Upper lobe of left lung (tissue), 6 donors: ENCODE results near the gene NBL1. TPM values are rescaled to one million over a fixed set of nuclear protein-coding genes. Genes with fewer than 3 reads are reported as not detected.
"Not testable (repeated sequence)": the region's sequence is repeated elsewhere in the genome, so short reads cannot be mapped to it uniquely, and the experiment has no call there.

Experiments
- ATAC-seq, 2 donors: fragments of 200-7000 bp; cut with Tn5 transposase; one replicate each; pipeline ENCODE4 v1.9.1; 2022; ENCODE audit warnings: mild to moderate bottlenecking in 2 of 2, moderate library complexity in 2 of 2; ENCODE audit not compliant: low FRiP score in 2 of 2
- DNase-seq, 2 donors: peaks; one replicate each; pipeline ENCODE4 v3.0.0-alpha.2; 2019 to 2020
- H3K27ac ChIP-seq, 4 donors: fragments of 200-600 bp; sonication (generic); one replicate each; pipeline ENCODE4 v1.5.1; 2016 to 2019
- H3K27me3 ChIP-seq, 4 donors: fragments of 200-600 bp; sonication (generic); one replicate each; pipeline ENCODE4 v1.5.1; 2017 to 2019
- H3K36me3 ChIP-seq, 4 donors: fragments of 200-600 bp; sonication (generic); one replicate each; pipeline ENCODE4 v1.5.1; 2016 to 2019
- H3K4me1 ChIP-seq, 4 donors: fragments of 200-600 bp; sonication (generic); one replicate each; pipeline ENCODE4 v1.5.1; 2018 to 2019
- H3K4me3 ChIP-seq, 4 donors: fragments of 200-600 bp; sonication (generic); one replicate each; pipeline ENCODE4 v1.5.1; 2017 to 2019; ENCODE audit warnings: mild to moderate bottlenecking in 2 of 4, moderate library complexity in 1 of 4
- H3K9me3 ChIP-seq, 4 donors: fragments of 200-600 bp; sonication (generic); one replicate each; pipeline ENCODE4 v1.5.1; 2018 to 2019
- EP300 ChIP-seq, 4 donors: sonication (generic); formaldehyde crosslinking; IDR thresholded peaks; one replicate each; pipeline ENCODE4 v1.5.1; 2017; ENCODE audit warnings: antibody characterized with exemption in 4 of 4, control low read depth in 2 of 4
- POLR2A ChIP-seq, 4 donors: fragments of 450-650 bp; IDR thresholded peaks; one replicate each; pipeline ENCODE4 v1.5.1; 2016 to 2017; ENCODE audit warnings: antibody characterized with exemption in 4 of 4, mild to moderate bottlenecking in 2 of 4
- POLR2AphosphoS5 ChIP-seq, 2 donors: sonication (generic); formaldehyde crosslinking; IDR thresholded peaks; one replicate each; pipeline ENCODE4 v1.5.1; 2017; ENCODE audit warnings: antibody characterized with exemption in 2 of 2
- WGBS, 2 donors: methylation state at CpG; one replicate each; pipeline ENCODE4 v1.1.5; 2017 to 2018; 5-methylcytosine and 5-hydroxymethylcytosine counted together
- total RNA-seq, 6 donors: library from RNA; depleted of rRNA in 4 of 6; stranded (reverse); fragments of >200 nt in 4 of 6; gene quantifications; one replicate each; pipeline versions ENCODE4 v1.1.0 to v1.2.1, GENCODE V29; 2016 to 2021
- TF ChIP-seq, protein P1 (sequence below), 6 experiments: fragments of 450-650 bp in 4 of 6; fragments of 200-600 bp in 2 of 6; sonication (generic) in 2 of 6; IDR thresholded peaks; one replicate each; pipeline ENCODE4 v1.5.1; 2016 to 2019; ENCODE audit warnings: antibody characterized with exemption in 6 of 6
- donor health status: DM: no; HTN: no; CAD: no; lungs with moderate emphysema.
- donor health status: DM: no; HTN: yes; CAD: no; lungs with severe emphysema.

The NBL1 gene
- total RNA-seq, 6 donors from 2014 or later = 40.9 to 190 (median 105) TPM

DNA sequence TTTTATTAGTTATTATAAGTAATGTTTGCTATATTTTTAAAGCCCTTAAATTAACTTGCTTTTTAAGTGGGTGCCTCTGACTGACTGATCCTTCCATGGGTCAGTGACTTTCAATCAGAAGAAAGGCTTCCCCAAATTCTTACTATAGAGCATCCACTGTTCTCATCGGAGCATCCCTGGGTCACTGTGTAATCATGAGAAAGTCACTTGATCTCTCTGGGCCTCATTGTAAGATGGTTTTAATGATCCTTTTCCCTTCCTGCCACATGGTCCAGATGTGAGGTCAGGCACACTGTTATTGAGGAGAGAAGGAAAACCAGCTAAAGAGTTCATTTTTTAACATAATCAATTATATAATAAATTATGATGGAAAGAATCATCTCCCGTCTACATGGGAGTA lies 11.0 kb upstream of the NBL1 start:
- H3K4me3 ChIP-seq = no peak overlapping the region
- H3K9me3 ChIP-seq = no peaks in the 10 kb centered on the region
- 96 to 97% methylated on average over 2 of the region's 2 CpGs for WGBS, 2 donors
- DNase-seq (no peak), ATAC-seq (no peak)
- H3K27ac ChIP-seq = no peak overlapping the region
- no peaks in the 10 kb centered on the region for H3K4me1 ChIP-seq
- H3K27me3 ChIP-seq = no peaks in the 10 kb centered on the region
- TF ChIP-seq POLR2AphosphoS5 (IDR thresholded peaks at IDR 0.05) (no peak), EP300 (IDR thresholded peaks at IDR 0.05) (no peak), POLR2A (IDR thresholded peaks at IDR 0.05) (no peak)
- H3K36me3 ChIP-seq = peaks cover 0 to 5% (median under 1%) of the 10 kb centered on the region in 4 donors

DNA sequence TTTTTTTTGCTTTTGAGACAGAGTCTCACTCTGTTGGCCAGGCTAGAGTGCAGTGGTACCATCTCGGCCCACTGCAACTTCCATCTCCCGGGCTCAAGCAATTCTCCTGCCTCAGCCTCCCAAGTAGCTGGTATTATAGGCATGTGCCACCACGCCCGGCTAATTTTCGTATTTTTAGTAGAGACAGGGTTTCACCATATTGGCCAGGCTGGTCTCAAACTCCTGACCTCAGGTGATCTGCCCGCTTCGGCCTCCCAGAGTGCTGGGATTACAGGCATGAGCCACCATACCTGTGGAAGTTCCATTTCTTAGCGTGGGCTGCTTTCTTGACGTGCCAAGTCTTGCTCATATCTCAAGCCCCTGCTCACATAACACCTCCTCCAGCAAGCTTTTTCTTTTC lies 9.0 kb upstream of the NBL1 start:
- H3K36me3 ChIP-seq, ATAC-seq, H3K9me3 ChIP-seq, H3K27ac ChIP-seq, H3K4me1 ChIP-seq, H3K27me3 ChIP-seq, H3K4me3 ChIP-seq, DNase-seq: not testable (repeated sequence)
- WGBS, 2 donors = 94 to 95% methylated on average over 9 of the region's 9 CpGs

DNA sequence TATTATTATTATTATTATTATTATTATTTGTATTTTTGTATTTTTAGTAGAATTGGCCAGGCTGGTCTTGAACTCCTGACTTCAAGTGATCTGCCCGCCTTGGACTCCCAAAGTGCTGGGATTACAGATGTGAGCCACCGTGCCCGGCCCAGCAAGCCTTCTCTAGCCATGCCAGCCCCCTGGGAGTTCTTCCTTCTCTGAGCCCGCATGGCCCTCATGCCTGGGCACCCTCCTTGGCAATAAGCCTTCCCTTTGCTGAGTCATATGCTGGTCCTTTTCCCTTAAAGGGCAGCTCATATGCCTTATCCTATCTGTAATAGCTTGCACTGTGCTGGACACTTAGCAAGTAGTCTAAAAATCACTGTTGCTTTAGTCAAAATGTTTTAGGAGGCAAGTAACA lies 8.5 kb upstream of the NBL1 start:
- WGBS, 2 donors = 83 to 87% methylated on average over 4 of the region's 4 CpGs
- TF ChIP-seq, protein P1, sequence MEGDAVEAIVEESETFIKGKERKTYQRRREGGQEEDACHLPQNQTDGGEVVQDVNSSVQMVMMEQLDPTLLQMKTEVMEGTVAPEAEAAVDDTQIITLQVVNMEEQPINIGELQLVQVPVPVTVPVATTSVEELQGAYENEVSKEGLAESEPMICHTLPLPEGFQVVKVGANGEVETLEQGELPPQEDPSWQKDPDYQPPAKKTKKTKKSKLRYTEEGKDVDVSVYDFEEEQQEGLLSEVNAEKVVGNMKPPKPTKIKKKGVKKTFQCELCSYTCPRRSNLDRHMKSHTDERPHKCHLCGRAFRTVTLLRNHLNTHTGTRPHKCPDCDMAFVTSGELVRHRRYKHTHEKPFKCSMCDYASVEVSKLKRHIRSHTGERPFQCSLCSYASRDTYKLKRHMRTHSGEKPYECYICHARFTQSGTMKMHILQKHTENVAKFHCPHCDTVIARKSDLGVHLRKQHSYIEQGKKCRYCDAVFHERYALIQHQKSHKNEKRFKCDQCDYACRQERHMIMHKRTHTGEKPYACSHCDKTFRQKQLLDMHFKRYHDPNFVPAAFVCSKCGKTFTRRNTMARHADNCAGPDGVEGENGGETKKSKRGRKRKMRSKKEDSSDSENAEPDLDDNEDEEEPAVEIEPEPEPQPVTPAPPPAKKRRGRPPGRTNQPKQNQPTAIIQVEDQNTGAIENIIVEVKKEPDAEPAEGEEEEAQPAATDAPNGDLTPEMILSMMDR (IDR thresholded peaks at IDR 0.05) = no peak
- TF ChIP-seq EP300 (IDR thresholded peaks at IDR 0.05) (no peak), POLR2AphosphoS5 (IDR thresholded peaks at IDR 0.05) (no peak), POLR2A (IDR thresholded peaks at IDR 0.05) (no peak)
- no peaks in the 10 kb centered on the region for H3K9me3 ChIP-seq
- ATAC-seq = no peak
- H3K27ac ChIP-seq = no peak overlapping the region
- no peak overlapping the region for H3K4me3 ChIP-seq
- no peaks in the 10 kb centered on the region for H3K27me3 ChIP-seq
- peaks cover 0 to 9% (median 2%) of the 10 kb centered on the region in 4 donors for H3K4me1 ChIP-seq
- DNase-seq = no peak
- H3K36me3 ChIP-seq = no peaks in the 10 kb centered on the region

DNA sequence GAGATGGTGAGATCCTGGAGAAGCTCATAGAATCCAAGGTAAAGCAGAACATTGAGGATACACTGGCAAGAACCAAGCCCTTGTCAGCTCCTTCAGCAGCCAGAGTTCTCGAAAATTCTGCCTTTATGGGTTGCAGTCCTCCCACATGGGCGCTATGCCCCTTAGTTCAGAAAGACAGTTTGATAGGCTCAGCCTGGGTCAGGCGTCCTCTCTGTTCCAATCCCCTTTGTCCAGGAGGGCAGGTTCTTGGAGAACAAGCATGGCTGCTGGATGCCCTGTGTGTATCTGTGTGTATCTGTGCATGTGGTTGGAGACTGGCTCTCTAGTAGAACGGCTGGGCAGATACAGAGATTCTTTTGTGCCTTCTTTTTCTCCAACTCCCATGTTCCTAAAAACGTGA lies 8.0 kb upstream of the NBL1 start:
- TF ChIP-seq EP300 (IDR thresholded peaks at IDR 0.05) = no peak
- TF ChIP-seq POLR2A (IDR thresholded peaks at IDR 0.05) = no peak
- TF ChIP-seq POLR2AphosphoS5 (IDR thresholded peaks at IDR 0.05) = no peak
- TF ChIP-seq, protein P1 (IDR thresholded peaks at IDR 0.05) = no peak
- Histone ChIP-seq H3K4me3 (no peak overlapping the region), H3K27me3 (no peaks in the 10 kb centered on the region), H3K4me1 (peaks cover 0 to 9% (median 4%) of the 10 kb centered on the region in 4 donors), H3K9me3 (no peaks in the 10 kb centered on the region), H3K27ac (no peak overlapping the region), H3K36me3 (no peaks in the 10 kb centered on the region)
- 82 to 86% methylated on average over 3 to 5 of the region's 5 CpGs for WGBS, 2 donors
- ATAC-seq (no peak), DNase-seq (no peak)

DNA sequence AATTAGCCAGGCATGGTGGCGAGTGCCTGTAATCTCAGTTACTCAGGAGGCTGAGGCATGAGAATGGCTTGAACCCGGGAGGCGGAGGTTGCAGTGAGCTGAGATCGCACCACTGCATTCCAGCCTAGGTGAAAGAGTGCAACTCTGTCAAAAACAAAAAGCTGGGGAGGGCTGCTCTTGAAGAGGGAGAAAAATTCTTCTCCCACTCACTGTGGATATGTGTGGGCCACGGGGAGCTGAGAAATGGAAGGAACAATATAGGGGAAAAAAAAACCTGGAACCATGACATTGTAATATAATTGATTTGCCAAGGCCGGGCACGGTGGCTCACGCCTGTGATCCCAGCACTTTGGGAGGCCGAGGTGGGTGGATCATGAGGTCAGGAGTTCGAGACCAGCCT lies 7.4 kb upstream of the NBL1 start:
- not testable (repeated sequence) for H3K4me3 ChIP-seq, DNase-seq, H3K4me1 ChIP-seq, H3K9me3 ChIP-seq, ATAC-seq, H3K27me3 ChIP-seq, H3K27ac ChIP-seq, H3K36me3 ChIP-seq
- 85 to 86% methylated on average over 10 of the region's 10 CpGs for WGBS, 2 donors

DNA sequence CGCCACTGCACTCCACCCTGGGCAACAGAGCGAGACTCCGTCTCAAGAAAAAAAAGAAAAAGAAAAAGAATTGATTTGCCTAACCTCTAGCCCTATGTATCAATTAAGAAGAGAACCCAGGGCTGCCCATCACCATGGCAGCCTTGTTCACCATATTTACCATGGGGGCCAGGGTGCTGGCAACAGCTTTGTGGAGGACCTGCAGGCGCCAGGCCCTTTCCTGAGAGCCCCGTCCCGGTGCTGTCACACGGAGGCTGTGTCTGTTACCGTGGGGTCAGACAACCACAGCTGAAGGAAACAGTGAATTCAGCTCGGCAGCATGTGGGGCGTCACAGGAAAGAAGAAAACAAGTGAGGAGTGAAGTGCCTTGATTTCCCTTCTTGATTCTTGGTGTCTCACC lies 6.5 kb upstream of the NBL1 start:
- ATAC-seq (no peak), DNase-seq (peak in 1 of 2 donors; percentile 13)
- no peak overlapping the region for H3K27ac ChIP-seq
- peaks cover 0 to 1% (median 0%) of the 10 kb centered on the region in 4 donors for H3K27me3 ChIP-seq
- H3K36me3 ChIP-seq = no peaks in the 10 kb centered on the region
- no peak for TF ChIP-seq EP300 (IDR thresholded peaks at IDR 0.05)
- TF ChIP-seq, protein P1 (IDR thresholded peaks at IDR 0.05) = no peak
- TF ChIP-seq POLR2AphosphoS5 (IDR thresholded peaks at IDR 0.05) = no peak
- no peak for TF ChIP-seq POLR2A (IDR thresholded peaks at IDR 0.05)
- no peak overlapping the region for H3K4me3 ChIP-seq
- H3K4me1 ChIP-seq = peaks cover 0 to 9% (median 4%) of the 10 kb centered on the region in 4 donors
- WGBS, 2 donors = 75 to 80% methylated on average over 10 of the region's 10 CpGs
- no peaks in the 10 kb centered on the region for H3K9me3 ChIP-seq

DNA sequence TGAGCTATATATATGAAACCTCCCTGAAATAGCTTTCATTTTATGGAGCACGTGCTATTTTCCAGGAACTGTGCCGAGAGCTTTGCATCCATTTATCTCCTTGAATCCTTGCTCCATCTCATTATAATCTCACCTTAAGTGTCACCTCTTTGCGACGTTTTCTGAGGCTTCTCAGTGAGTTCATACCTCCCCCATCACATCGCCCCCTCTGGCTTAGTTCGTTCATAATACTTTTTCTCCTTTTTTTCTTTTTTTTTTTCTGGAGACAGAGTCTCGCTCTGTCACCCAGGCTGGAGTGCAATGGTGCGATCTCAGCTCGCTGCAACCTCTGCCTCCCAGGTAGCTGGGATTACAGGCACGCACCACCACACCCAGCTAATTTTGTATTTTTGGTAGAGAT lies 4.9 kb upstream of the NBL1 start:
- WGBS, 2 donors = 77% methylated on average over 10 of the region's 10 CpGs
- not testable (repeated sequence) for H3K27ac ChIP-seq, DNase-seq, H3K36me3 ChIP-seq, H3K9me3 ChIP-seq, ATAC-seq, H3K4me3 ChIP-seq
- Histone ChIP-seq H3K4me1 (peaks cover 0 to 16% (median 12%) of the 10 kb centered on the region in 4 donors), H3K27me3 (peaks cover 0 to 11% (median 4%) of the 10 kb centered on the region in 4 donors)
